ENCODE measurements around the gene AFF4.
A peak's percentile ranks its signal among the peaks of the same experiment; 100 is the strongest.
"Not testable (repeated sequence)": the region's sequence is repeated elsewhere in the genome, so short reads cannot be mapped to it uniquely, and the experiment has no call there.

Gene AFF4

GRCh38 chr5:132965120-132965519, 1.7 kb upstream of the AFF4 start:
- TF ChIP-seq CTCF (IDR thresholded peaks at IDR 0.05; ENCODE audit: poor library complexity, severe bottlenecking), result no peak
- DNase-seq (ENCODE audit: low spot score) (no peak), ATAC-seq (ENCODE audit: low read depth) (no peak)
- no peaks in the 10 kb centered on the region for H3K27me3 ChIP-seq (ENCODE audit: insufficient read depth, poor library complexity, severe bottlenecking)
- no peaks in the 10 kb centered on the region for H3K9me3 ChIP-seq (ENCODE audit: severe bottlenecking)
- H3K4me1 ChIP-seq (ENCODE audit: insufficient read depth, poor library complexity, severe bottlenecking), result peaks cover 22% of the 10 kb centered on the region
- H3K27ac ChIP-seq (ENCODE audit: poor library complexity, severe bottlenecking), result no peak overlapping the region
- no peak overlapping the region for H3K4me3 ChIP-seq (ENCODE audit: severe bottlenecking)
- H3K36me3 ChIP-seq (ENCODE audit: low read depth), result peaks cover 11% of the 10 kb centered on the region

GRCh38 chr5:132962429-132963021, 909 bp downstream of the AFF4 start:
- H3K27me3 ChIP-seq (ENCODE audit: insufficient read depth, poor library complexity, severe bottlenecking), result no peaks in the 10 kb centered on the region
- ATAC-seq (ENCODE audit: low read depth) (no peak), DNase-seq (ENCODE audit: low spot score) (no peak)
- H3K9me3 ChIP-seq (ENCODE audit: severe bottlenecking), result no peaks in the 10 kb centered on the region
- H3K4me1 ChIP-seq (ENCODE audit: insufficient read depth, poor library complexity, severe bottlenecking), result peaks cover 24% of the 10 kb centered on the region
- H3K27ac ChIP-seq (ENCODE audit: poor library complexity, severe bottlenecking), result peak overlapping the region; percentile 80
- TF ChIP-seq CTCF (IDR thresholded peaks at IDR 0.05; ENCODE audit: poor library complexity, severe bottlenecking), result no peak
- H3K4me3 ChIP-seq (ENCODE audit: severe bottlenecking), result peak overlapping the region; percentile 90
- peaks cover 24% of the 10 kb centered on the region for H3K36me3 ChIP-seq (ENCODE audit: low read depth)

- ATAC-seq (ENCODE audit: low read depth), result no peak
- H3K4me3 ChIP-seq (ENCODE audit: severe bottlenecking), result peak overlapping the region; percentile 90
- no peaks in the 10 kb centered on the region for H3K9me3 ChIP-seq (ENCODE audit: severe bottlenecking)
- no peaks in the 10 kb centered on the region for H3K27me3 ChIP-seq (ENCODE audit: insufficient read depth, poor library complexity, severe bottlenecking)
- TF ChIP-seq CTCF (IDR thresholded peaks at IDR 0.05; ENCODE audit: poor library complexity, severe bottlenecking), result no peak
- no peak for DNase-seq (ENCODE audit: low spot score)
- peak overlapping the region; percentile 80 for H3K27ac ChIP-seq (ENCODE audit: poor library complexity, severe bottlenecking)
- peaks cover 24% of the 10 kb centered on the region for H3K36me3 ChIP-seq (ENCODE audit: low read depth)
- peaks cover 24% of the 10 kb centered on the region for H3K4me1 ChIP-seq (ENCODE audit: insufficient read depth, poor library complexity, severe bottlenecking)
These were observed 1.5 kb downstream of the AFF4 start for GRCh38 chr5:132961887-132962286.

- Histone ChIP-seq H3K27ac (ENCODE audit: poor library complexity, severe bottlenecking) (peak overlapping the region; percentile 80), H3K4me1 (ENCODE audit: insufficient read depth, poor library complexity, severe bottlenecking) (peaks cover 24% of the 10 kb centered on the region), H3K4me3 (ENCODE audit: severe bottlenecking) (peak overlapping the region; percentile 90), H3K36me3 (ENCODE audit: low read depth) (peaks cover 24% of the 10 kb centered on the region)
- not testable (repeated sequence) for H3K9me3 ChIP-seq (ENCODE audit: severe bottlenecking); DNase-seq (ENCODE audit: low spot score); H3K27me3 ChIP-seq (ENCODE audit: insufficient read depth, poor library complexity, severe bottlenecking)
- ATAC-seq (ENCODE audit: low read depth), result 0 out of 3 replicates have a peak, but pooled peaks have one; percentile 4
These were observed 2.2 kb downstream of the AFF4 start for GRCh38 chr5:132961123-132961815.

- not testable (repeated sequence) for H3K27me3 ChIP-seq (ENCODE audit: insufficient read depth, poor library complexity, severe bottlenecking)
These were observed 7.2 kb downstream of the AFF4 start for GRCh38 chr5:132956166-132956799.

More at GRCh38 chr5:132956166-132956799, 7.2 kb downstream of the AFF4 start:
- H3K4me3 ChIP-seq (ENCODE audit: severe bottlenecking); H3K27ac ChIP-seq (ENCODE audit: poor library complexity, severe bottlenecking); DNase-seq (ENCODE audit: low spot score); ATAC-seq (ENCODE audit: low read depth); H3K9me3 ChIP-seq (ENCODE audit: severe bottlenecking): not testable (repeated sequence)
- Histone ChIP-seq H3K36me3 (ENCODE audit: low read depth) (peaks cover 56% of the 10 kb centered on the region), H3K4me1 (ENCODE audit: insufficient read depth, poor library complexity, severe bottlenecking) (peaks cover 14% of the 10 kb centered on the region)
